Activated CD4-positive, alpha-beta T cell treated with anti-CD3 and anti-CD28 coated beads, Interleukin-2, amount 50 U/mL, for 1 hour (primary cell): ENCODE data around the gene EIF3B.
A peak's percentile ranks its signal among the peaks of the same experiment; 100 is the strongest.
"Not testable (repeated sequence)": the region's sequence is repeated elsewhere in the genome, so short reads cannot be mapped to it uniquely, and the experiment has no call there.

Source experiments
- DNase-seq: peaks from one replicate; pipeline ENCODE4 v3.0.0-alpha.2; 2020

EIF3B gene

DNA sequence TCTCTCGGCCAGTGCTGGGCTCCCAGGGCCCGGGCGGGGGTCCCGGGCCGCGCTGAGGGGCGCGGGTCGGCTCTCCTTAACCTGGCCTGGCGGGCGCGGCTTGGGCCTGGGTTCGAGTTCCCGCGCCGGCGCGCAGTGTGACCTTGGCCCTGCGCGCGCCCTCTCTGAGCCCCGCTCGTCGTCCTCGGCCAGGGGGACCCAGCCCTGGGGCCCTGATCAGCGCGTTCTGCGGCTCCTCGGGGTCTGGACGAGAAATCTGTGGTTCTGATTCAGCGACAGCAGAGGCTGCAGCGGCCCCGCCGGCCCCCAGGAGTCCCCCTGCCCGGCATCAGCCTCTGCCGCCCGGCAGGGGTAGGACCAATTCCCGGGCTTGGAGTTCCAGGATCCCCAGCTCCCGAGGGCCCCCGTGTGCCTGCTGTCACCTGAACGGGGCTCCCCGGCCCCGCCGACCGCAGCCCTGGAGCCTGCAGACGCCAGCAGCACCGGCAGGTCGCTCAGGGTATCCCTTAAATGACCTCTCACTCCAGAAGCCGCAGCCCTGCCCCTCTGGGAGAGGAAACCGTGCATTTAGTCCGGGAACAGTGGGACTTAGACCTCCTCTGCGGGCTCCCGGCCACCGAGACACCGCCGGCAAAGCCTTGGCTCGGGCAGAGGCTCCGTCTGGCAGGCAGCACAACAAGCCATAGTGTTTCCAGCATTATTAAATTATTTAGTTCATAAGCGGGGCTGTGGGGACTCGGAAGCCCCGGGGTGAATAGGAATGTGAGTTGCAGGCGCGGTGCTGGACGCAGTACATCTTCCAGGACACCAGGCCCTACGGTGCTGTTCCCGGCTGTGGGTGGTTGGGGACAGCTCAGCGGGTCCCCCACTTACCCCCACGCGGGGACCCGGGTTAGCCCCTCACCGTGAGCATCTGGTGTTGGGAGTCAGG, 49.4 kb downstream of the EIF3B start:
- DNase-seq = peak; percentile 17

DNA sequence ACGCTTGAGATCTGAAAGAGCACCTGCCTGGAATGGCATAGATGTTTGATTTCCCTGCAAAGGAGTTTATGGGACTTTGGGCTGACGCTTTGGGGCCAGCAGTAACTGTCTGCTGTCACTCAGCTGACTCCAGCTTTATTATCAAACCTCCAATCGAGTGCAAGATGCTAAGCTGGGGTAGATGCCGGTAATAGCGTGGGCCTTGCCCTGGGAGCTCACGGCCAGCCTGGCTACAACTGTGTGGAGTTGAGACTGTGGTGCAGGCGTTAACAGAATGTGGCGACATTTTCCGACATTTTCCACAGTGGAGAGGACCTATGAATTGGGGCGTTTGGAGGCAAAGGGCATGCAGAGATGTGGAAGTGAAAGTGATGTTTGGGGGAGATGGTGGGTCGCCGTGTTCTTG, 50.1 kb downstream of the EIF3B start:
- no peak for DNase-seq

DNA sequence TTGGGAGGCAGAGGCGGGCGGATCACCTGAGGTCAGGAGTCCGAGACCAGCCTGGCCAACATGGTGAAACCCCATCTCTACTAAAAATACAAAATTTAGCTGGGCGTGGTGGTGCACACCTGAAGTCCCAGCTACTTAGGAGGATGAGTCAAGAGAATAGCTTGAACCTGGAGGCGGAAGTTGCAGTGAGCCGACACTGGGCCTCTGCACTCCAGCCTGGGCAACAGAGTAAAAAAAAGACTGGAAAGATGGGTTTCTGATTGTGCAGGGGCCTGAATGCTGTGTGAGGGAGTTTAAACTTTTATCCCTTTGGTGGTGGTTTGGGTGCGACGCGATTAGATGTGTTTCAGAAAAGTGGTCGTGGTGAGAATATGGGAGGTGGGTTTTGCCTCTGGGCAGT, 50.6 kb downstream of the EIF3B start:
- DNase-seq = no peak

DNA sequence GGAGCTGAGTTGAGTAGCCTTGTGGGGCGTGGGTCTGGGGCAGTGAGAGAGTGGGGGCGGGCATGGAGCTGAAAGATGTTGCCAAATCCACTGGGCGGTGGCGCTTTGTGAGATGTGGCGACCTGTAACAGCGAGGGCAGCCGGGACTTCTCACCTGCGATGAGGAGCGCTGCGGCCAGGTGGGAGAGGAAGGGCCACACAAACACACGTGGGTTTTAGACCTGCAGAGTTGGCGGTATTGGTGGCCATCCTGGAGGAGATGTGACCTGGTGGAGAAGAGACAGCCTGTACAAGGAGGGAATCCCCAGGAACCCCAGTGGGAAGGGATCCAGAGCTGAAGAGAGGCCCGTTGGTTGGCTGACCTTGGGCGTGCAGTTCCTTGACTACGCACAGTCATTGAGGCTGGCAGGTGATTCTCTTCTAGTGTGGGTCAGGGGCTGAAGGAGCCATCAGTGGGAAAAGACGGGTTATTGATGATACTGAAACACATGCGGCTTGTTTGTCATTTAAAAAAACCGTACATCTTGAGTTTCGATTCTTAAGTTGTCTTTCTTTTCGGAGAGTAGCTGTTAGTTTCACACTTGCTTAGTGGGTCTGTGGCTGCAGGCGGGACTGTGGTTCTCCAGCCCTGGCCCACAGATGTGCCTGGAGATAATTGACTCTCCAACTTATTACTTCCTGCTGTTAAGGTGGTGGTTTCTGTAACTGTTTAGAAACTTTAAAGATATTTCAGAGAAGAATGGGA, 51.1 kb downstream of the EIF3B start:
- DNase-seq = peak; percentile 31

GRCh38 chr7:2409745-2410414, 55.3 kb downstream of the EIF3B start:
- no peak for DNase-seq

- DNase-seq = no peak
Measured at GRCh38 chr7:2411049-2411448, 56.4 kb downstream of the EIF3B start.

DNA sequence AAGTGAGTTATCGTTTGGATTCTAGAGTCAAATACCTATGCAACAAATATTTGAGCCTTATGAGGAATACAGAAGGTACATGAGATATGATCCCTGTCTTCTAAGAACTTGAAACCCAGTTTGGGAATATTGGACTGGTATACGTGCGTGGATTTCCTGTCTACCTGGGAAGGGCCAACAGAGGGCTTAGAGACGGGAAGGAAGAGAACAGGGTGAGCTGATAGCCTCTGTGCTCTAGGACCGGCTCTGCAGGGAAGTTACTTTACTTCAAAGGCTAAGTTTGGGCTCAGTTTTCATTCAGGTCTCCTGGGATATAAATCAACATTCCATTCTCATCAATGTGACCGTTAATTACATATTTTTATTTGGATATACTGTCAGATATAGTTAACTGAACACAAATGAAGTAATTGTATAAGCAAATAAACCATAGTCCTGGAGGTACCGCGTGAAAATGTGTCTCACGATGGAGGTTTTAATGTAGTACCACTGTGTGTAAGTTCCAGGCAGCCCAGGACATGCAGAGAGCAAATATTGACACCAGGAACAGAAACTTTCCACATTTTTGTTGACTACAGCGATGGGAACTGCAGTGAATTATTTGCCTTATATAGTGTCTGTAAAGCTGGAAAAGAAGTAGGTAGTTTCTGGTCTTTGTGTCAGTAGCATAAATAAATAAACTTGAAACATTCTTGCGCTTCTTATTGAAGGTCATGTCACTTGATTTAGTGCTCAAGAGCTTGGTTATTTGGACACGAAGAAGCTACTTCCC, 57.4 kb downstream of the EIF3B start:
- DNase-seq = no peak

DNA sequence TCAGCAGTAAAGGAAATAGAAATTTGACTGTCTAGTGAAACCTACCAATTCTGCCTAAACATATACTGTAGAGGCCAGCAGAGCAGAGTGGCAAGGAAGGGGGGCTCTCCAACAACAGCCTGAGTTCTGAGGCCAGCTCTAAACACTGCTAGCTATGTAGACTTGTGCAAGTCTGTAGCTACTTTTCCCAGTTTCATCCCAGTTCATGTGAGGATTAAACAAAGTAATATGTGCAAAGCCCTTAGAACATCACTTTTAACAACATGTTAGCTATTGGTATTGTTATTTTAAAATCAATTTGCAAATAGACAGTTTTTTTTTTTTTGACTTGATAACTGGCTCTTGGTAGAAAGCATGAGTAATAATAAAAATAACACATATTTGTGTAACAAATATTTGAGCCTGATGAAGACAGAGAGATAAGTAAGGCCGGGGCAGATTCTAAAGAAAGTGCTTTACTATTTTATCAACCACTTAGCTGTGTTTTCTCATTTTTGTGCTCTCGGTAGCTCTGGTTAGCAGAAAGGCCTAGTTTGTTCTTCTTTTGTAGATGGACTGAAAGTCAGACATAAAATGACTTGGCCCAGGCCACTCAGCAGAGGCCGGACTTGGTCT, 58.1 kb downstream of the EIF3B start:
- DNase-seq = no peak

GRCh38 chr7:2416063-2416462, 61.4 kb downstream of the EIF3B start:
- no peak for DNase-seq

DNA sequence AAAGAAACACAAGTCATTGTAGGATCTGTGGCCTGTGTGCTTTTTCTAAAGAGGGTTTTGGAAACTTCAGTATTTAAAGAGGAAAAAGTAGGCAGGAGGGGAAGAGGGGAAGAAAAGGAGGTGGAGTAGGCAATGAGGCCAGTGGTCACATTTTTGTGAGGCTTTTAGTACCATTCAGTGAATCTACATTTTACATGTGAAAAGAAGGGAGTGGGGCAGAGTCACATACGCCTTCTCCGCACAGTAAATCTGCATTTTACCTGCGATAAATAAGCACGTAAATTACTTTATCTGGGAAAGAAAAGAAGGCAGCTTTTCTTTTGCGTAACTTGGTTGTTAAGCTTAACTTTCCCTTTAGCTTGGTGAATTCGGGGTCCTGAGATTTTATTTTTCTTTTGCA, 62.0 kb downstream of the EIF3B start:
- no peak for DNase-seq

- not testable (repeated sequence) for DNase-seq
Measured at GRCh38 chr7:2417178-2417577, 62.6 kb downstream of the EIF3B start.

DNA sequence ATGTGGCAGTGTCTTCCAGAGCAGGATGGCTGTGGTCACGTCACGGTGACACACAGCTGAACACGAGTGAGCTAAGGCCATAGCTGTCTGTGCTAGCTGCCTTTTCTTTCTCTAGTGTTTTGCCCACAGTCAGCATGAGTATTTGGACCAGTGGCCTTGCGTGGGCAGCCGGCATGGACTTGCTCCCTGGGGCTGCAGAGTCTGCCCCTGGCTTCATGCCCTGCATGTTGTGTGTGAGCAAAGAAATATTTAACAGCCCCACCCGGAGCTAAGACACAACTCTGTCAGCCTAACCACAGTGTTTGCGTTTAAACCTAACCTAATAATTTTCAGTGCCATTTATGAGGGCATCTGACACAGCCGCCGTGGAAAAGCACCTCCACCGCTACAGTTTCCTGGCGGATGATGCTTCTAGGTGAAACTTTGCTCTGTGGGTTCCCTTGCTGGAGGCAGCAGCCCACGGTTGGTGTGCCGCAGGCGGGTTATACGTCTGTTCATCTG, 63.4 kb downstream of the EIF3B start:
- peak; percentile 25 for DNase-seq

GRCh38 chr7:2420216-2420933, 65.7 kb downstream of the EIF3B start:
- DNase-seq = no peak

GRCh38 chr7:2421943-2422310, 67.3 kb downstream of the EIF3B start:
- DNase-seq = no peak

- no peak for DNase-seq
Measured at GRCh38 chr7:2425749-2426148, 71.1 kb downstream of the EIF3B start.
